ENCODE results near the gene UNC119. TPM values are rescaled to one million over a fixed set of nuclear protein-coding genes. Genes with fewer than 3 reads are reported as not detected.

Gene UNC119
- total RNA-seq, 1 experiment from 2014 or later: 44.7 TPM

DNA sequence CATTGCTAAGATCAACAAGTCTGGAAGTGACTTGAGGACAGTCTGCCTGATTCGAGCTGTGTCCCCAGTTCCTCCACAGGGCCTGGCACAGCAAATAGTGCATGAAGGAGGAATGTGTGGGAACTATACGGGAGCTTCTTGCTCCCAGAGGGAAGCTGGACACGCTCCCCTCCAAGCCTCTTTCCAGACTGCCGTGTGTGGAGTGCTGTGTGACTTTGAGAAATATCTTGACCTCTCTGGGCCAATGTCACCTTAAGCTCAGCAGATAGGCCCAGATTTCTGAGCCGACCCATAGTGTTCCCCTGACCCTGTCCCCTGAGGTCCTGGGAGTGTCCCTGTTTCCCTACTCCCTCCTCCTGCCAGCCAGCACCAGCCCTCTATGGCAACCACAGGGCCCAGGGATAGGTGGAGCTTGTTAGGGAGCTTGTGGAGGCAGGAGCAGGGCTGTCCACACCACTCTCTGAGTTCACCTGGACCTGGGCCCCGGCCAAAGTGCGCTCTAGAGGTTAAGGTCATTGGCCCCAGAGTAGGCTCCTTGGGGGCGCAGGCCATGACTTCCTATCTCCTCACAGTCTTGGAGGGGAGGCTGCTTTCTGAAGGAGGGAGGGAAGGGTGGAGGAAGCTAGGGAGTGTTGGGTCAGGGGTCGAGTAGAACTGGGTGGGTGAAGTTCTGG lies 52.6 kb downstream of the UNC119 start:
- no peak for ATAC-seq
- Histone ChIP-seq H3K27ac (ENCODE audit: low read length) (no peak overlapping the region), H3K9me3 (ENCODE audit: control insufficient read depth, insufficient read depth, low read depth, low read length) (no peaks in the 10 kb centered on the region), H3K4me3 (ENCODE audit: low read depth in 2 of 2, low read length in 2 of 2) (no peak overlapping the region), H3K27me3 (ENCODE audit: control insufficient read depth, insufficient read depth, low read length) (peaks cover 2% of the 10 kb centered on the region), H3K4me1 (ENCODE audit: control insufficient read depth, insufficient read depth, low read length) (no peaks in the 10 kb centered on the region; the same call in 1 of the 2 replicates), H3K36me3 (ENCODE audit: control insufficient read depth, insufficient read depth, low read length) (no peaks in the 10 kb centered on the region)
- TF ChIP-seq, protein P1, sequence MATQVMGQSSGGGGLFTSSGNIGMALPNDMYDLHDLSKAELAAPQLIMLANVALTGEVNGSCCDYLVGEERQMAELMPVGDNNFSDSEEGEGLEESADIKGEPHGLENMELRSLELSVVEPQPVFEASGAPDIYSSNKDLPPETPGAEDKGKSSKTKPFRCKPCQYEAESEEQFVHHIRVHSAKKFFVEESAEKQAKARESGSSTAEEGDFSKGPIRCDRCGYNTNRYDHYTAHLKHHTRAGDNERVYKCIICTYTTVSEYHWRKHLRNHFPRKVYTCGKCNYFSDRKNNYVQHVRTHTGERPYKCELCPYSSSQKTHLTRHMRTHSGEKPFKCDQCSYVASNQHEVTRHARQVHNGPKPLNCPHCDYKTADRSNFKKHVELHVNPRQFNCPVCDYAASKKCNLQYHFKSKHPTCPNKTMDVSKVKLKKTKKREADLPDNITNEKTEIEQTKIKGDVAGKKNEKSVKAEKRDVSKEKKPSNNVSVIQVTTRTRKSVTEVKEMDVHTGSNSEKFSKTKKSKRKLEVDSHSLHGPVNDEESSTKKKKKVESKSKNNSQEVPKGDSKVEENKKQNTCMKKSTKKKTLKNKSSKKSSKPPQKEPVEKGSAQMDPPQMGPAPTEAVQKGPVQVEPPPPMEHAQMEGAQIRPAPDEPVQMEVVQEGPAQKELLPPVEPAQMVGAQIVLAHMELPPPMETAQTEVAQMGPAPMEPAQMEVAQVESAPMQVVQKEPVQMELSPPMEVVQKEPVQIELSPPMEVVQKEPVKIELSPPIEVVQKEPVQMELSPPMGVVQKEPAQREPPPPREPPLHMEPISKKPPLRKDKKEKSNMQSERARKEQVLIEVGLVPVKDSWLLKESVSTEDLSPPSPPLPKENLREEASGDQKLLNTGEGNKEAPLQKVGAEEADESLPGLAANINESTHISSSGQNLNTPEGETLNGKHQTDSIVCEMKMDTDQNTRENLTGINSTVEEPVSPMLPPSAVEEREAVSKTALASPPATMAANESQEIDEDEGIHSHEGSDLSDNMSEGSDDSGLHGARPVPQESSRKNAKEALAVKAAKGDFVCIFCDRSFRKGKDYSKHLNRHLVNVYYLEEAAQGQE (IDR thresholded peaks at IDR 0.05; ENCODE audit: insufficient read depth in 1 of 2, low read depth in 2 of 2, low read length in 1 of 2): no peak
- no peak for TF ChIP-seq SIN3A (IDR thresholded peaks at IDR 0.05; ENCODE audit: borderline replicate concordance, insufficient read depth, low read depth, low read length)
- TF ChIP-seq POLR2AphosphoS5 (IDR thresholded peaks at IDR 0.05; ENCODE audit: low read depth, low read length): no peak
- no peak for TF ChIP-seq TCF7L2 (IDR thresholded peaks at IDR 0.05; ENCODE audit: low read depth, low read length)
- TF ChIP-seq, protein P2, sequence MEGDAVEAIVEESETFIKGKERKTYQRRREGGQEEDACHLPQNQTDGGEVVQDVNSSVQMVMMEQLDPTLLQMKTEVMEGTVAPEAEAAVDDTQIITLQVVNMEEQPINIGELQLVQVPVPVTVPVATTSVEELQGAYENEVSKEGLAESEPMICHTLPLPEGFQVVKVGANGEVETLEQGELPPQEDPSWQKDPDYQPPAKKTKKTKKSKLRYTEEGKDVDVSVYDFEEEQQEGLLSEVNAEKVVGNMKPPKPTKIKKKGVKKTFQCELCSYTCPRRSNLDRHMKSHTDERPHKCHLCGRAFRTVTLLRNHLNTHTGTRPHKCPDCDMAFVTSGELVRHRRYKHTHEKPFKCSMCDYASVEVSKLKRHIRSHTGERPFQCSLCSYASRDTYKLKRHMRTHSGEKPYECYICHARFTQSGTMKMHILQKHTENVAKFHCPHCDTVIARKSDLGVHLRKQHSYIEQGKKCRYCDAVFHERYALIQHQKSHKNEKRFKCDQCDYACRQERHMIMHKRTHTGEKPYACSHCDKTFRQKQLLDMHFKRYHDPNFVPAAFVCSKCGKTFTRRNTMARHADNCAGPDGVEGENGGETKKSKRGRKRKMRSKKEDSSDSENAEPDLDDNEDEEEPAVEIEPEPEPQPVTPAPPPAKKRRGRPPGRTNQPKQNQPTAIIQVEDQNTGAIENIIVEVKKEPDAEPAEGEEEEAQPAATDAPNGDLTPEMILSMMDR (IDR thresholded peaks at IDR 0.05): no peak
- no peak for DNase-seq (ENCODE audit: low read depth, low spot score)
- POLR2A ChIA-PET: no interaction called here
- no TSS peak for BruUV-seq (replicated peaks)
- in situ Hi-C loops (cut with HindIII; ENCODE audit: low pct_unique_long_range_greater_than_20kb, low sequenced_read_pairs) (no loop called here), intact Hi-C loops (cut with micrococcal nuclease; ENCODE audit: unreplicated experiment) (no loop called here)
- CTCF ChIA-PET: no interaction called here

DNA sequence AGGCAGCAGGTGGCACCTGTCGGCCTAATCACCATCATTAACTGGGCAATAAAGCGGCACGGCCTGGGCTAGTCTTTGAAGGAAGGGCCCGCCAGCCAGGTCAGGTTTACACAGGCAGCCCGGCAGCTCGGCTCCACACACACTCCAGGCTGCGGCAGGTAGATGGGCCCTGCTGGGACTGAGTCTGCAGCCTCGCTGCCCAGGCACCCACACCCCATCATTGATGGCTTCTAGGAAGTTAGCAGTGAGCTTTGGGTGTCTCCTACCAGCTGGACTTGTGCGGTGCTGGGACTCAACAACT lies 53.1 kb downstream of the UNC119 start:
- DNase-seq (ENCODE audit: low read depth, low spot score) (no peak), ATAC-seq (no peak)
- intact Hi-C loops (cut with micrococcal nuclease; ENCODE audit: unreplicated experiment): no loop called here
- Histone ChIP-seq H3K4me1 (ENCODE audit: control insufficient read depth, insufficient read depth, low read length) (no peaks in the 10 kb centered on the region; the same call in 1 of the 2 replicates), H3K27ac (ENCODE audit: low read length) (no peak overlapping the region), H3K36me3 (ENCODE audit: control insufficient read depth, insufficient read depth, low read length) (no peaks in the 10 kb centered on the region), H3K4me3 (ENCODE audit: low read depth in 2 of 2, low read length in 2 of 2) (no peak overlapping the region), H3K27me3 (ENCODE audit: control insufficient read depth, insufficient read depth, low read length) (no peaks in the 10 kb centered on the region; the same call in none of the 2 replicates), H3K9me3 (ENCODE audit: control insufficient read depth, insufficient read depth, low read depth, low read length) (no peaks in the 10 kb centered on the region)
- ChIA-PET POLR2A (no interaction called here), CTCF (no interaction called here)
- in situ Hi-C loops (cut with HindIII; ENCODE audit: low pct_unique_long_range_greater_than_20kb, low sequenced_read_pairs): no loop called here
- TF ChIP-seq, protein P1 (IDR thresholded peaks at IDR 0.05; ENCODE audit: insufficient read depth in 1 of 2, low read depth in 2 of 2, low read length in 1 of 2): no peak
- TF ChIP-seq POLR2AphosphoS5 (IDR thresholded peaks at IDR 0.05; ENCODE audit: low read depth, low read length) (no peak), SIN3A (IDR thresholded peaks at IDR 0.05; ENCODE audit: borderline replicate concordance, insufficient read depth, low read depth, low read length) (no peak), TCF7L2 (IDR thresholded peaks at IDR 0.05; ENCODE audit: low read depth, low read length) (no peak)
- TF ChIP-seq, protein P2 (IDR thresholded peaks at IDR 0.05): no peak
- no TSS peak for BruUV-seq (replicated peaks)
